ENCODE results near the gene SYS1.

DNA sequence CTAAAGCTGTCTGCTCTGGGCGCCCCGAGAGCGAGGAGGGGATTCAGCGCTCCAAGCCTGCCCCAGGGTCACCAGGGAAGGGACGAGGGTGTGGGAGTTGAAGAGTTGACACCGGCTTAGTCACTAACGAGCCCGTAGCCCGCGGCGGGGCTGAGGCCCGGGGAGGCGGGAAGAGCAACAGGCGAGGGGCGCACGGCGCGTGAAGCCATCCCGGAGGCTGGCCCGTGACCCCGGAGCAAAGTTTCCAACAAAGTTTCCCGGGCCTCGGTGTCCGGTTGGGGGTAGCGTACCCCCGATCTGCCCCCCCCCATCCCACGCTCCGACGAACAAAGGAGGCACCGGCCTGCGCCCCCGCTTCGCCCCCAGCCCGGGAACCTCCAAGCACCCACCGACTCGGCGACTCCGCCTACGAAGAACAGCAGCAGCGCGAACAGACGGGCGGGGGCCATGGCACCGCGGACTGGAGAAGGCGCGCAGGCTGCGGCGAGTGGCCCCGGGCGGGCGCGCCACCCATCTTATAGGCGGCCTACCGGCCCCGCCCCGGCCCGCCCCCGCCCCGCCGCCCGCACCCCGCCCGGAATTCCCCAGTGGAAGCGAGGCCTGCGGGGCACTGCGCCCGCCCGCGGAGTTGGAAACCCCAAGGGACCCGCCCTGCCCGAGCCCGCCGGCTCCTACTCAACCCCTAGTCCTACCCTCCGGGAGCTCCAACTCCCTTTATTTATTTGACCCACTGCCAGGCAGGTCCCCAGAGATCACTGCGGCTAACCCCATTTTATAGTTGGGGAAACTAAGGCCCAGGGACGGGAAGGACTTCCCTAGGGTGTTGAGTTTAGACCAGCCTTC is 14.8 kb upstream of the SYS1 start, which contains the start of gene SDC4:
- TF ChIP-seq, protein P1, sequence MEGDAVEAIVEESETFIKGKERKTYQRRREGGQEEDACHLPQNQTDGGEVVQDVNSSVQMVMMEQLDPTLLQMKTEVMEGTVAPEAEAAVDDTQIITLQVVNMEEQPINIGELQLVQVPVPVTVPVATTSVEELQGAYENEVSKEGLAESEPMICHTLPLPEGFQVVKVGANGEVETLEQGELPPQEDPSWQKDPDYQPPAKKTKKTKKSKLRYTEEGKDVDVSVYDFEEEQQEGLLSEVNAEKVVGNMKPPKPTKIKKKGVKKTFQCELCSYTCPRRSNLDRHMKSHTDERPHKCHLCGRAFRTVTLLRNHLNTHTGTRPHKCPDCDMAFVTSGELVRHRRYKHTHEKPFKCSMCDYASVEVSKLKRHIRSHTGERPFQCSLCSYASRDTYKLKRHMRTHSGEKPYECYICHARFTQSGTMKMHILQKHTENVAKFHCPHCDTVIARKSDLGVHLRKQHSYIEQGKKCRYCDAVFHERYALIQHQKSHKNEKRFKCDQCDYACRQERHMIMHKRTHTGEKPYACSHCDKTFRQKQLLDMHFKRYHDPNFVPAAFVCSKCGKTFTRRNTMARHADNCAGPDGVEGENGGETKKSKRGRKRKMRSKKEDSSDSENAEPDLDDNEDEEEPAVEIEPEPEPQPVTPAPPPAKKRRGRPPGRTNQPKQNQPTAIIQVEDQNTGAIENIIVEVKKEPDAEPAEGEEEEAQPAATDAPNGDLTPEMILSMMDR (conservative IDR thresholded peaks at IDR 0.05) = 0 out of 2 replicates have a peak, but pooled peaks have one; percentile 21
- TF ChIP-seq EZH2 (IDR thresholded peaks at IDR 0.05; ENCODE audit: low read depth) = no peak
